SHP77 (cell line): ENCODE results near the gene UGP2.
"Not testable (repeated sequence)": the region's sequence is repeated elsewhere in the genome, so short reads cannot be mapped to it uniquely, and the experiment has no call there.

Experiments used
- DNase-seq, 2 experiments: peaks; one replicate each; lab custom pipeline; 2025; lab: John Stamatoyannopoulos, UW

Gene UGP2

DNA sequence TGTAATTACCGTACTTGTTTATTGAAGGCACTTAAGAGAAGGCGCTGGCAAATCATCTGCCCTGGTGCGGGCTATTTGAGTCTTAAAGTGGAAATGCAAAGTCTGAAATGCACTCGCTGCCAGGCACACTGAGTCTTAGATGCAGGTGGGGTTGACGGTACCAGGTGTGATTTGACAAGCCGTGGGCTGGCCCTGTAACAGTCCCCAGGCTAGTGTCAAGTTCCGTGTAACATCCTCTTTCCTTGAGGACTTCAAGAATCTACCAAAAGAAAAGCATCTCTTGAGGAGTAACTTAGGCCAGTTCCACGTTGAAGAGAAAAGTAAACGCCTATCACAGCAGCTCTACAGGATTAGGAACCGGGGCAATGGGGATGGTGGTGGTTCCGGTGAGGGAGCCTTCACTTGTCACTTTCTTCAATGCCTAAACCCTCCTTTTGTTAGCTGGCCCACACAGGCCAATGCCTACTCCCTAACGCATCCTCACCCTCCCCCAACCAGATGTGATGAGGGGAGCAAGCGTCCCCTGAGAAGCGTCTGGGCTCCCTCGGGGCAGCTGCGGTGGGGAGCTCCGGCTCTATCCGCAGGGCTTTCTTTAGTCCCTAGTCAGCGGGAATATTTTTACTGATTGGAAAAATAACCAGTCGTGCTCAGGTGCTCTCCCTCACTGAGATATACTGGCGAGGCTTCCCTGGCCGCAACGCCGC lies 1.5 kb upstream of the UGP2 start:
- peak in 1 of 2 experiments; percentile 42 for DNase-seq

DNA sequence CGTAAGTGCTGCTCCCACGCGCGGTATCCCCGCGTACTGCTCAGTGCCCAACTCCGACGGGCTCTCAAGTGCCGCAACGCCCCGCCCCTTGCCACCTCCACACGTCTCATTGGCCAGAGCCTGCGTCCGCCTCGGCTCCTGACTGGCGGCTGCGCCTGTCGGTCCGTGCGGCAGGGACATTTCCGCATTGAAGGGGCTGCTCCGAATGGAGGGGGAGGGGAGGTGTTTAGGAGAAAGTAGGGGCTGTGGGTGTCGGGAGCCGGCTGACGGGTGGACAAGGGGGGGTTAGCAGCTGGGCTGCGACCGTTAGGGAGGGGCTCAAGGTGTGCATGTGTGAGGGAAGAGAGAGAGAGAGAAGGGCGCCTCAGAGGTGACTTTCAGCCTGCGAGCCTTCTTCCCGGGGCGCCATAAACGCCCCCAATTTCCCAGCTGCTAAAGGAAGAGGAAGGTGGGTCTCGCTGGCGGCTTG lies 877 bp upstream of the UGP2 start:
- DNase-seq, result peak; percentile 94 to 97

DNA sequence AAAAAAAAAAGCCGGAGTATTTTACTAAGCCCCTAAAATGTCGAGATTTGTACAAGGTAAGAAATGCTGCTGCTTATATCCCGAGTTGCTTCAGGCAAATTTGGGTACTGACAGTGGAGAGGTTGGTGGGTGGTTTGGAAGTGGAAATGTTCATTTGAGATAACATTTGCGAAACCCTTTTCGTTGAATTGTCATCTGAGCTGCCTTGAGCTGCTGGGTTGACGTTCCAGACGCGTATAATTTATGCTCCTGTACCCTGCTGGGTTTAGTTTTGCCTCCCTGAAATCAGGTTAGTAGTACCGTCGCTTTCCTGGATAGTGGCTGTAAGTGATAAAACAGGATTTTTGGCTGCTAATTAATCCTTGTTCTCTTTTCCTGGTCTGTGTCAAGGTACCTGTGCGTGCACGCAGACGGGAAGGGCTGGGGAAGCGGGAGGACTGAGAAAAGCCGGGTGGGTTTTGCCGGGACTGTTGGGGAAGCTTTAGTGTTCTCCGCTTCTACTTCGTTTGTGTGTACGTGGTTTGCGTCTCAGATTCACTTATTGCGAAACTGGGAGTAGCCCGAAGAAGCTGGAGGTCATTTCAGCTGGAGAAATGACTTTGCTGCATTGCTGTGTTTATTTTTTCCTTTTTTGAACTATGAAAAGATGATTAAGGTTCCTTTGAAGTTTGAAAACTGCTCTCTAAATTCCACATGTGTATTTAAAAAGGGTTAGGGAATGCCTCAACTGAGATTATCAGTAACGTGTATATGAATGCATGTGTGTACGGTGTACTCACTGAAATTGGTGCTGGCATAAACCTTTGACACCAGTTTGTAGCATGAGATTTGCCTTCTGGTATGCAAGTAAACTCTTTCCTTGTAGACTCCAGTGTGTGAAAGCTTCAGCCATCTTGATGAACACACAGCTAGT lies 709 bp downstream of the UGP2 start:
- DNase-seq, result peak in 1 of 2 experiments; percentile 14

DNA sequence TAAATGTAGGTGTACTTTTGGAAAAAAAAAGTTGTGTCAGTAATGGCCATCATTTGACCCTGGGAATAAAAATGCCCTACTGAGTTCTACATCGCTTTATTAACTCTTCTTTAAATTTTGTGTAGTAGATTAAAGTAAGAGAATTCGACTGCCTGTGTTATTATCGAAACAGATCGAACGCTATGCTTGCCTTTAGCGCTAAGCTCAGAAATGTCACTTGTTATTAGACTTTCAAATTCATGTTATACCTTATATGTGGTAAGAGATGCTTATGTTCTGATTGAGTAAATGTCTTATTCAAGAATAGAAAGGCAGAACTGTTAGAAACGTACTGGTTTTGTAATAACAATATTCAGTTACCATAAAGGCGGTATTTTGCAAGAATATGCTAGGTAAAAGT lies 1.4 kb downstream of the UGP2 start:
- no peak for DNase-seq

DNA sequence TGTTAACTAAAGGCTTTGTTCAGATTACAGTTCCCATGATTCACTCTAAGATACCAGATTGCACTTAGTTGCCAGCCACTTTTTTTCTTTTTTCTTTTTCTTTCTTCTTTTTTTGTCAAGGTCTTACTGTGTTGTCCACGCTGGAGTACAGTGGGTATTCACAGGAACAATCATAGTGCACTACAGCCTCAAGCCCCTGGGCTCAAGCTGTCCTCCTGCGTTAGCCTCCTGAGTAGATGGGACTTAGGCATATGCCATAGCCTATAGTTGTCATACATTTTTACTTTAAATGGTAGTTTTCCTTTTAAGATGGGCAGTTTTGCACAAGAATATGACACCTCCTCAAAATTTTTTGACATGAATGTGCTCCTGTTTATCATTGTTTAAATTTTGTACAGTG lies 2.1 kb downstream of the UGP2 start:
- no peak for DNase-seq

DNA sequence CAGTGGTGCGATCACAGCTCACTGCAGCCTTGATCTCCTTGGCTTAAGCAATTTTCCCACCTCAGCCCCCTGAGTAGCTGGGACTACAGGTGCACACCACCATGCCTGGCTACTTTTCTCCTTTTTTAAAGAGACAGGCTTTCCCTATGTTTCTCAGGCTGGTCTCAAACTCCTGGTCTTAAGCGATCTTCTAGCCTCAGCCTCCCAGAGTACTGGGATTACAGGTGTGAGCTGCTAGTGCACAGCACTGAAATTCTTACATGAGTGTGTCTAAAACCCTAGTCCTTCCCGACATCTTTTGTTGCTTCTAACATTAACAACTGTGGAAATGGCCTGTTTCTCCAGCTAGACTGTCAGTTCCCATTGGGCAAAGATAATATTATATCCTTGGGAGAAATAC lies 2.9 kb downstream of the UGP2 start:
- no peak for DNase-seq

DNA sequence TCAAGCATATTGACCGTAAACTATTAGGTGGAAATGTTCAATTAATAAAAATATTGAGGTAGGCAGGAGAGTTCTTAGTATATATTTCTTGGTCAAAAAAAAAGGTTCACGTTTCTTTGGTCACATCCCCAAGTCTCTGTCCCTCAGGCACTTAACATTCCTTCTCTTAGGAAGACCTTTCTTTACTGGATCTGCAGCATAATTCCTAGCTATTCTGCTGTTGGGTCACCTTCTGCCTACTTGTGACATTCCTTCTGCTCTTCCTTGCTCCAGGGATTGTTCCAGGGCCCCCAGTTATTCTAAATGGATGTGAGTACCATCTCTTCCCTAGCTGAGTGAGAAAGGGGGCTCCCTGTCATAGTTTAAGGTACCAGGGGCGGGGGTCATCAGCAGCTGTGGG lies 4.2 kb downstream of the UGP2 start:
- DNase-seq, result no peak

DNA sequence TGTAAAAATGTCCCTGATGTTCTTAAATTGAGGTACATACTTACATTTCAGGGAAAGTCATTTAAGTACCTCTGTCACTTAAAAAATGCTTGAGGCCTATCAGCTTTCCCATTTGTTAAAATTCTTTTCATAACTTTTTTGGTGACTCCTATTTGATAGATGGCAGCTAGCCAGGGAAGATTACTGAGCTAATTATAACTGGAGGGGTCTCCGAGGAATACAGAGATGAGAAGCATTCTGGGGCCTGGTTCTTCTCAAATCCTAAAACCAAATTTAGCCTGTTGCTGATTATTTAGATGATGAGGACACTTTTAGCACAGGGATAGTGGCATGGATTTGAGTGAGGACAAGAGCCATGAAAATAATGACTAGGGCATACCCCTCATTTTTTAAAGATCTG lies 4.8 kb downstream of the UGP2 start:
- no peak for DNase-seq

DNA sequence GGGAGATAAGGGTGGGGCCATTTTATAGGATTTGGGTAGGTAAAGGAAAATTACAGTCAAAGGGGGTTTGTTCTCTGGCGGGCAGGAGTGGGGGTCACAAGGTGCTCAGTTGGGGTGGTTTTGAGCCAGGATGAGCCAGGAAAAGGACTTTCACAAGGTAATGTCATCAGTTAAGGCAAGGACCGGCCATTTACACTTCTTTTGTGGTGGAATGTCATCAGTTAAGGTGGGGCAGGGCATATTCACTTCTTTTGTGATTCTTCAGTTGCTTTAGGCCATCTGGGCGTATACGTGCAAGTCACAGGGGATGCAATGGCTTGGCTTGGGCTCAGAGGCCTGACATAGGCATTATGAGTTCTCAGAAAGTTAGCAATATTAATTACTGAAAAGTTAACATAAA lies 5.9 kb downstream of the UGP2 start:
- not testable (repeated sequence) for DNase-seq

DNA sequence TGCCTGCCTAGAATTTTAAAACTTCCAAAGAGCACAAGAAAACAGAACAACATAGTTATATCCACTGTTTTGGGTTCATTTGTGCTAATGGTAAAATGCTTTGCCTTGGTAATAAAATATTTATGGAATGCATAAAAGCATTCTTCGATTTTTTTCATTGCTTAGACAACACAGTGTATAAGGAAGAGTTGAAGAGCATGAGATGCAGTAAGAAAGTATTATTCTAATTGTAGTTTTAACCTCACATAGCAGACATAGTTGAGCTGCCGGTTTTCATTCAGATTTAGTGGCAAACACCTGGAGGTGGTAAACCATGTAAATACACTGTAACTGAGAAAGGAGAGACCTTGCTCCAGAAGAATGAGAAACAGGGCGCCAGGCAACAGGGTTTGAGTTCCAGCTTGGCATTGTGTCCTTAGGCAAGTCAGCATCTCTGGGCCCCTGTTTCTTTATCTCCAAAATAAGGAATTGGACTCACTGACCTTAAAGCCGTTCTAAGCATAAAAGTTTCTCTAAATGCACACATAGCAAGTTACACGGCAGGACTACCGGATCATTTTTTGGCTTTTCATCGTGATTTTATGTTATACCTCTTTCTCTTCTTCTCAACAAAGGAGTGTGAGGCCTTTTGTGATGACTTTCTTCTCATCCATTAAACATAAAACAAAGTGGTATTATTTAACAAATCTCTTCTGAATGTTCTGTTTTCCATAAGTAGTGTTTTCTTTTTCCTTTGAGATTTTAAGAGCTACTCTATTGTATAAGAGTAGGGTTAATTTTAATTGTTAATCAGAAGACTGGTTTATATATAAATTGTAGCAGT lies 7.9 kb downstream of the UGP2 start:
- no peak for DNase-seq

DNA sequence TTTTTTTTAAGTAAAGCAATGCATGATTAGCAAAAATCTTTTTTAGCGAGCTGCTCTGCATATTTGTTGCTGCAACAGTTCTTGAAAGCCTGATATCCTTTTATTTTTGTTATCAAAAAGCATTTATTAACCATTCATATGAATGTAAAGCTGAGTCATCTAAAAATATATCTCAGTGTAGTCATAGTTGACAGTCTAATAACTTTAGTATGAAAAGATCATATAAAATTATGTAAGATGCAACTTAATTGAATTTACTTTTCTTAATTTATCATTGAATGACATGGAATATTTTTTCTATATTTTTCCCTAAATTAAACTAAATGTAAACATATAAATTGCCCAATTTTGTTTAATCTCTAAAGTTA lies 8.5 kb downstream of the UGP2 start:
- DNase-seq, result no peak

DNA sequence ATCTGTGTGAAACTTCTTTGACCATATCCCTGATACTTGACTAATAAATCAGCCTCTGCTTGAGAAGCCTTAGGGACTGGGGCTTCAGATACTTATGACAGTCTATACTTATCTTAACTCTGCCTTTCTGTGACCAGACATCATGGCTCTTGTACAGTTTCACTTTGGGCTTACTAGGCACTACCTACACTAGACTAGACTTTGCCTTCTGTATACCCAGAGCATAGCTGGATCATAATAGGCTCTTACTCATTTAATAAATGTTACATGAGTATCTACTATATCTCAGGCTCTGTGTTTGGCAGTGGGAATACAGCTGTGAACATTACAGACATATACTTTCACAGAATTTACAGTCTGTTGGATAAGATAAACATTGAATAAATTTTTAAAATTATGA lies 9.0 kb downstream of the UGP2 start:
- DNase-seq, result no peak

DNA sequence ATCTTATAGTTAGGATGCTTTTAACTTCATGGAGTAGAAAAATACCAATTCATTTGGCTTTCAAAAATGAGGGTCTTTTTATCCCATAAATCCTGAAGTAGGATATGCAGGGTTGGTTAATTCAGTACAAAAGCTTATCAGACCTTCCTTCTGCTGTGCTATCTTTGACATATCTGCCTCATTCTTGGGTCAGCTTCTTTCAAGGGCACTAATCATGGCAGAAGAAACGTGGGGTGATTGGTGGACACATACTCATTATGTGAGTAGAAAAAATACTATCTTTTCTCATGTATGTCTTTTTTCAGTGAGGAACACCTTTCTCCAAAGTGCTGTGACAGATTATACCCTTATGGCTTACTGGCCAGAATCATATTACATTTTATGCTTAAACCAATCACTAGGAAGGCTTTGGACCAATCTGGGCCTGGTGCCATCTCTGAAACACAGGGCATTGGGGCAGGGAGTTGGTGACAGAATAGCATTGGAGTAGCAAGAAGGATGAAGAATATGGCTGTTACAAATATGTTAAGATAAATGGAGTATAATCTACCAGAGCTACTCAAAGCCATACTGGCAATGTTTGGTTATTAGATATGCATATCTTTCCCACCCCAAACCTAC lies 10.1 kb downstream of the UGP2 start:
- no peak for DNase-seq

DNA sequence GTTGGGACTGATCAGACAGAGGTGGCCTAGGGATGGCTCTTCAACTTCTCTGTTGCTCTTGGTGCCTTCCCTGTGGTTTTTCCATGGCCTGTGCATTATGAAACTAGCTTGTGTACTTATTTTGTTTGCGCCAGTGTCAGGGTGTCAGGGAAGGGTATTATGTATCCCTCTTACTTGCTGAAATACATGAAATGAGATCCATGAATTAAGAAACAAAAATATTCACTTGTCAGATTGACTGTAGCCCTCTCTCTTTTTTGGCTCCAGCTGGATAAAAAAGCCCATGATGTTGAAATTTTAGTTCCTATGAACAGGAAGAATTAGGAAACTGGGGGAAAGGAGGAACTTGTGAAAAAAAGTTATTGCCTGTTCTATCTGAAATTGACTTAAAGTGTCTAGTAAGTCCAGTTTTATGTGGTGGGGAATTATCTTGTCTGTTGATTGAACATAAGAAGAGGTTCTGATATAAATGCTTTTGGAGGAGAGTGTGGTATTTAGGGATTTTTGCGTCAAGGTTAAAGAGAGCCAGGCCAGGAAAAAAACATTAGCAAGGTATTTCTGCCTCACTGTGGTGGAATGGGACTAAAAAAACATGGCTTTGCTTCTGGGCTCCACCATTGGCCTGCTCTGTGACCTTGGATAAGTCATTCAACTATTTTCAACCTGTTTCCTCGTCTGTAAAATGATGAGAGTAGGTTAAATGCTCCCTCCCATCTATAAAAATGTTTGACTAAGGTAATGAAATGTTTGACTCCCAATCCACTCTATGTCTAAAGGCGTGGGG lies 12.0 kb downstream of the UGP2 start:
- no peak for DNase-seq

DNA sequence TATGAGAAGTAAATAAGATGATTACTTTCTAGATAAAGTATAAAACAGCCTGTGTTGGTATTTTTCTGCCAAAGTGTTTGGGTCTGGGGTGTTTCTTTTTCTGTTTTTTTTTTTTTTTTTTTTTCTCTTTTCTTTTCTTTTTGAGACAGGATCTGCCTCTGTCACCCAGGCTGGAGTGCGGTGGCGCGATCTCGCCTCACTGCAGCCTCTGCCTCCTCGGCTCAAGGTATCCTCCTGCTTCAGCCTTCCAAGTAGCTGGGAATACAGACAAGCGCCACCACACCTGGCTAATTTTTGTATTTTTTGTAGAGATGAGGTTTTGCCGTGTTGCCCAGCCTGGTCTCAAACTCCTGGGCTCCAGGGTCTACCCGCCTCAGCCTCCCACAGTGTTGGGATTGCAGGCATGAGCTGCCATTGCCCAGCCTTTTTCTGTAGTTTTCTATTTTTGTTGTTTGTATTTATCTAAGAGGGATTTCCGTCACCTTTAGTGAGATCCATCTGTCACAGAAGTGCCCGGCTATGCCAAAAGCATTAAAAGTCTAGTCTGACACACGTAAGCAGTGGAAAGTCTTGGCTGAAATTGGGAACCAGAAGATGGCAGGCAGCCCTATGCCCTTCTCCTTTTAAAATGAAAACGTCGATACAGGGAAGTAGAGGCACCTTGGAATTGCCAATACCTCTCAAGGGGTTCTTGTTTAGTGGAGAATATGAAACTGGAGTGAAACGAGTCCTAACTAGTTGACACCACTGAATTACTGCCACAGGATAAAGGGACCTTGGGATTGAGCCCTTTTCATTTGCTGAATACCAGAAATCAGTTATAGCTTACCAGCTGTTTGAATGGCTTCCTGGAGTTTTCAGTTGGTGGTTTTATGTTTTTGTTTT lies 14.0 kb downstream of the UGP2 start:
- DNase-seq, result no peak

DNA sequence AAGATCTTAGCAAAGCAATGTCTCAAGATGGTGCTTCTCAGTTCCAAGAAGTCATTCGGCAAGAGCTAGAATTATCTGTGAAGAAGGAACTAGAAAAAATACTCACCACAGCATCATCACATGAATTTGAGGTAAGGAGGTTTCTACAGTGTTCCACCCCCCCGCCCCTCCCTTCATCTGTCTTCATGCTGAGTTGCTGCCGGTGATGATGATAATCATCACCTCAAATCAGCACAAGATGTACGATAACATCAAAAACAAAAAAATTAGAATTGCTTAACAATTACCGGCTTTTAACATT lies 14.6 kb downstream of the UGP2 start:
- DNase-seq, result no peak

DNA sequence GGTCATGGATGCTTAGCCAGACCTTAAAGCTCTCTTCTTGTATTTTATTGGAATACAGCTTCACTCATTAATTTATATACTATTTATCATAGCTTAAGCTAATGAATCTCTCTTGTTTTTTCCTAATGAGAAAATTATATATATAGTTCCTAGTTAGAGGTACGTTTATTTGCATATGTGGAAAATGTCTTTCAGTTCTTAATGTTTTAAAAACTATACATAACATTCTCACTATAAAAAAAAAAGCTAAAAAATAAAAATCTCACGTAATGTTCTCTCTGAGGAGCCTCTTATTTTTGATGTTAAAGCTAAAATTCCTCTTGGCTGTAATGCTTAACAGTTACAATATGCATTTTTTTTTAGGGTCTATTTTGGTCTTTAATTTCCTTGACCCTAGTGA lies 16.6 kb downstream of the UGP2 start:
- DNase-seq, result no peak

DNA sequence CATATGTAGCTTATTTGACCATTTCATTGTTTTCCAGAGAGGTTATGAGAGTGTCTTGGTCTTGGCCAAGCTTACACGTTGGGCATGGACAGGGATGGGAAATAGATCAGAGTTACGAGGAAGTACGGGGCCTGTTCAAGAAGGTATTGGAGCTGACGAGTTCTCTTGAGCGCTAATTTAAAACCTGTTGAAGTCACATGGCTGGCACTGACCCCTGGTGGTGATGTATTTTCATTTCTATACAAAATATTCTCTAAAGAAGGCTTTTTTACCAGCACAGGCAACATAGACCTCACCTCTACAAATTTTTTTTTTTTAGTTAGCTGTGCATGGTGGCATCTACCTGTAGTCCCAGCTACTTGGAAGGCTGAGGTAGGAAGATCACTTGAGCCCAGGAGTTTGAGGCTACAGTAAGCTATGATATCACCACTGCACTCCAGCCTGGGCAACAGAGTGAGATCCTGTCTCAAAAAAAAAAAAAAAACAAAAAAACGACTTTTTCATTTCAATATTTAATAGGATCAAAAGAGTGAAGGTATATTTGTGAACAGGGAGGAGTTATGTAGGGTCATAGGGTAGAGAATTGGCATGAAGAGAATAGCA lies 19.6 kb downstream of the UGP2 start:
- DNase-seq, result peak; percentile 29 to 57

DNA sequence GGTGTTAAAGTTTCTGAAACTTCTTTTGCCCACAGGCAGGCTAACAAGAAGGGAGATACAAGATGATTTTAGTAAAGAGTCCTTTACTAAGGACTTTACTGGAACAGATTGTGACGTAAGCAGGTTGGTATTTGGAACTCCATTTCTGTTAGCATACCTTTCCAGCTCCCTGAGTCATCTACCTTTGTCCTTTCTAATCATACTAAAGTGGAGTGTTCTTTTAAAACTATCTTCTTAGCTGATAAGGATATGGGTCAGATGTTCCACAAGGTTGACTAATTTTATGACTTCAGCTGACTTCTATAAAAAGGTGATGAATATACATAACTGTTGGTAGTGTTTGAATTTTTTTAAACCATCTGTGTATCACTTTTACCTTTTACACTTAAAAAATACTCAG lies 21.1 kb downstream of the UGP2 start:
- no peak for DNase-seq

DNA sequence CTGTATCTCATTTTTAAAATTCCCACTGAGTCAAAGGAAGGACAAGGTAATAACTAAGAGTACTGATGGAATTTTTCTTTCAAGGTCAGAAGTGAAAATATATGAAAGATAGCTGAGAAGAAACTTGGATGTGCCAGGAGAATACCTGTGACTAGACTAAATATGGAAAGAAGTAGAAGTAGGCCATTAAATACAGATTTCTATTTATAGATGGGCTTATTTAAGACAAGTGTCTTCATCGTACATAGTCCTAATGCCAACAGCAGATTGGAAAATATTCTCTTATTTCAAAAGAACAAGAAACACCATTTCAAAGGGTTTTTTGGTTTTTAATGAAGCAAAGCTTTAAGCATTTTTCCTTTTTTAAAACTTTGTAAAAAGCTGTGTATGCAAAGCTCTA lies 22.0 kb downstream of the UGP2 start:
- DNase-seq, result no peak
